ENCODE measurements around the gene SLMAP.

SLMAP gene

GRCh38 chr3:57730682-57731081 lies 25.4 kb upstream of the SLMAP start:
- DNase-seq (ENCODE audit: low read depth, low spot score): no peak
- Histone ChIP-seq H3K36me3 (ENCODE audit: control insufficient read depth, insufficient read depth, low read length) (no peaks in the 10 kb centered on the region), H3K9me3 (ENCODE audit: control insufficient read depth, insufficient read depth, low read length) (no peaks in the 10 kb centered on the region), H3K4me3 (ENCODE audit: low read length) (no peak overlapping the region), H3K27ac (ENCODE audit: low read length) (no peak overlapping the region), H3K4me1 (ENCODE audit: control insufficient read depth, insufficient read depth, low read length) (no peaks in the 10 kb centered on the region), H3K27me3 (ENCODE audit: control insufficient read depth, insufficient read depth, low read length) (no peaks in the 10 kb centered on the region)
- 100% methylated on average over 1 of the region's 3 CpGs for WGBS (ENCODE audit: insufficient coverage, insufficient read length)

- no peak overlapping the region for H3K27ac ChIP-seq (ENCODE audit: low read length)
- H3K9me3 ChIP-seq (ENCODE audit: control insufficient read depth, insufficient read depth, low read length): no peaks in the 10 kb centered on the region
- H3K36me3 ChIP-seq (ENCODE audit: control insufficient read depth, insufficient read depth, low read length): no peaks in the 10 kb centered on the region
- WGBS (ENCODE audit: insufficient coverage, insufficient read length): no CpG with 5 or more reads among the region's 1 CpG
- no peak for DNase-seq (ENCODE audit: low read depth, low spot score)
- no peaks in the 10 kb centered on the region for H3K27me3 ChIP-seq (ENCODE audit: control insufficient read depth, insufficient read depth, low read length)
- no peaks in the 10 kb centered on the region for H3K4me1 ChIP-seq (ENCODE audit: control insufficient read depth, insufficient read depth, low read length)
- no peak overlapping the region for H3K4me3 ChIP-seq (ENCODE audit: low read length)
These were observed 24.8 kb upstream of the SLMAP start for GRCh38 chr3:57731311-57731710.

GRCh38 chr3:57733790-57734189 lies 22.3 kb upstream of the SLMAP start:
- no peak overlapping the region for H3K27ac ChIP-seq (ENCODE audit: low read length)
- no peaks in the 10 kb centered on the region for H3K9me3 ChIP-seq (ENCODE audit: control insufficient read depth, insufficient read depth, low read length)
- no peaks in the 10 kb centered on the region for H3K36me3 ChIP-seq (ENCODE audit: control insufficient read depth, insufficient read depth, low read length)
- H3K4me1 ChIP-seq (ENCODE audit: control insufficient read depth, insufficient read depth, low read length): no peaks in the 10 kb centered on the region
- no CpG with 5 or more reads among the region's 2 CpGs for WGBS (ENCODE audit: insufficient coverage, insufficient read length)
- H3K27me3 ChIP-seq (ENCODE audit: control insufficient read depth, insufficient read depth, low read length): no peaks in the 10 kb centered on the region
- DNase-seq (ENCODE audit: low read depth, low spot score): no peak
- H3K4me3 ChIP-seq (ENCODE audit: low read length): no peak overlapping the region

- Histone ChIP-seq H3K9me3 (ENCODE audit: control insufficient read depth, insufficient read depth, low read length) (no peaks in the 10 kb centered on the region), H3K27me3 (ENCODE audit: control insufficient read depth, insufficient read depth, low read length) (no peaks in the 10 kb centered on the region), H3K27ac (ENCODE audit: low read length) (no peak overlapping the region), H3K36me3 (ENCODE audit: control insufficient read depth, insufficient read depth, low read length) (no peaks in the 10 kb centered on the region), H3K4me3 (ENCODE audit: low read length) (no peak overlapping the region), H3K4me1 (ENCODE audit: control insufficient read depth, insufficient read depth, low read length) (no peaks in the 10 kb centered on the region)
- no CpG with 5 or more reads among the region's 2 CpGs for WGBS (ENCODE audit: insufficient coverage, insufficient read length)
- DNase-seq (ENCODE audit: low read depth, low spot score): no peak
These were observed 20.7 kb upstream of the SLMAP start for GRCh38 chr3:57735405-57735804.

GRCh38 chr3:57737840-57738239 lies 18.3 kb upstream of the SLMAP start:
- DNase-seq (ENCODE audit: low read depth, low spot score): no peak
- no peak overlapping the region for H3K27ac ChIP-seq (ENCODE audit: low read length)
- WGBS (ENCODE audit: insufficient coverage, insufficient read length): no CpG with 5 or more reads among the region's 7 CpGs

GRCh38 chr3:57738391-57738790 lies 17.7 kb upstream of the SLMAP start:
- no peaks in the 10 kb centered on the region for H3K4me1 ChIP-seq (ENCODE audit: control insufficient read depth, insufficient read depth, low read length)
- no peak for DNase-seq (ENCODE audit: low read depth, low spot score)
- H3K4me3 ChIP-seq (ENCODE audit: low read length): no peak overlapping the region
- H3K9me3 ChIP-seq (ENCODE audit: control insufficient read depth, insufficient read depth, low read length): no peaks in the 10 kb centered on the region
- no peaks in the 10 kb centered on the region for H3K27me3 ChIP-seq (ENCODE audit: control insufficient read depth, insufficient read depth, low read length)
- no peaks in the 10 kb centered on the region for H3K36me3 ChIP-seq (ENCODE audit: control insufficient read depth, insufficient read depth, low read length)
- WGBS (ENCODE audit: insufficient coverage, insufficient read length): no CpG with 5 or more reads among the region's 5 CpGs
- no peak overlapping the region for H3K27ac ChIP-seq (ENCODE audit: low read length)

More at GRCh38 chr3:57737840-57738239, 18.3 kb upstream of the SLMAP start:
- Histone ChIP-seq H3K27me3 (ENCODE audit: control insufficient read depth, insufficient read depth, low read length) (no peaks in the 10 kb centered on the region), H3K4me1 (ENCODE audit: control insufficient read depth, insufficient read depth, low read length) (no peaks in the 10 kb centered on the region), H3K36me3 (ENCODE audit: control insufficient read depth, insufficient read depth, low read length) (no peaks in the 10 kb centered on the region), H3K4me3 (ENCODE audit: low read length) (no peak overlapping the region), H3K9me3 (ENCODE audit: control insufficient read depth, insufficient read depth, low read length) (no peaks in the 10 kb centered on the region)

- no peak for DNase-seq (ENCODE audit: low read depth, low spot score)
- Histone ChIP-seq H3K4me3 (ENCODE audit: low read length) (no peak overlapping the region), H3K27ac (ENCODE audit: low read length) (no peak overlapping the region), H3K4me1 (ENCODE audit: control insufficient read depth, insufficient read depth, low read length) (no peaks in the 10 kb centered on the region), H3K9me3 (ENCODE audit: control insufficient read depth, insufficient read depth, low read length) (no peaks in the 10 kb centered on the region), H3K36me3 (ENCODE audit: control insufficient read depth, insufficient read depth, low read length) (no peaks in the 10 kb centered on the region), H3K27me3 (ENCODE audit: control insufficient read depth, insufficient read depth, low read length) (no peaks in the 10 kb centered on the region)
- no CpG with 5 or more reads among the region's 5 CpGs for WGBS (ENCODE audit: insufficient coverage, insufficient read length)
These were observed 16.1 kb upstream of the SLMAP start for GRCh38 chr3:57740027-57740426.

GRCh38 chr3:57743496-57743895 lies 12.6 kb upstream of the SLMAP start:
- no peak for DNase-seq (ENCODE audit: low read depth, low spot score)
- no peaks in the 10 kb centered on the region for H3K36me3 ChIP-seq (ENCODE audit: control insufficient read depth, insufficient read depth, low read length)
- no peaks in the 10 kb centered on the region for H3K9me3 ChIP-seq (ENCODE audit: control insufficient read depth, insufficient read depth, low read length)
- no peaks in the 10 kb centered on the region; the same call in 1 of the 2 replicates for H3K27me3 ChIP-seq (ENCODE audit: control insufficient read depth, insufficient read depth, low read length)
- no peak overlapping the region for H3K4me3 ChIP-seq (ENCODE audit: low read length)
- WGBS (ENCODE audit: insufficient coverage, insufficient read length): no CpG with 5 or more reads among the region's 1 CpG
- H3K27ac ChIP-seq (ENCODE audit: low read length): no peak overlapping the region
- H3K4me1 ChIP-seq (ENCODE audit: control insufficient read depth, insufficient read depth, low read length): no peaks in the 10 kb centered on the region

- no CpG with 5 or more reads among the region's 3 CpGs for WGBS (ENCODE audit: insufficient coverage, insufficient read length)
- Histone ChIP-seq H3K27me3 (ENCODE audit: control insufficient read depth, insufficient read depth, low read length) (no peaks in the 10 kb centered on the region; the same call in 1 of the 2 replicates), H3K4me3 (ENCODE audit: low read length) (no peak overlapping the region), H3K9me3 (ENCODE audit: control insufficient read depth, insufficient read depth, low read length) (no peaks in the 10 kb centered on the region), H3K4me1 (ENCODE audit: control insufficient read depth, insufficient read depth, low read length) (no peaks in the 10 kb centered on the region), H3K36me3 (ENCODE audit: control insufficient read depth, insufficient read depth, low read length) (no peaks in the 10 kb centered on the region), H3K27ac (ENCODE audit: low read length) (no peak overlapping the region)
- no peak for DNase-seq (ENCODE audit: low read depth, low spot score)
These were observed 11.0 kb upstream of the SLMAP start for GRCh38 chr3:57745101-57745500.

- Histone ChIP-seq H3K27ac (ENCODE audit: low read length) (no peak overlapping the region), H3K27me3 (ENCODE audit: control insufficient read depth, insufficient read depth, low read length) (no peaks in the 10 kb centered on the region; the same call in 1 of the 2 replicates), H3K4me3 (ENCODE audit: low read length) (no peak overlapping the region), H3K36me3 (ENCODE audit: control insufficient read depth, insufficient read depth, low read length) (no peaks in the 10 kb centered on the region), H3K9me3 (ENCODE audit: control insufficient read depth, insufficient read depth, low read length) (no peaks in the 10 kb centered on the region), H3K4me1 (ENCODE audit: control insufficient read depth, insufficient read depth, low read length) (no peaks in the 10 kb centered on the region)
- WGBS (ENCODE audit: insufficient coverage, insufficient read length): no CpG with 5 or more reads among the region's 17 CpGs
- no peak for DNase-seq (ENCODE audit: low read depth, low spot score)
These were observed 9.7 kb upstream of the SLMAP start for GRCh38 chr3:57746156-57747010.

GRCh38 chr3:57749542-57749941 lies 6.6 kb upstream of the SLMAP start:
- WGBS (ENCODE audit: insufficient coverage, insufficient read length): no CpG with 5 or more reads among the region's 9 CpGs
- no peaks in the 10 kb centered on the region for H3K36me3 ChIP-seq (ENCODE audit: control insufficient read depth, insufficient read depth, low read length)
- DNase-seq (ENCODE audit: low read depth, low spot score): no peak
- no peaks in the 10 kb centered on the region for H3K4me1 ChIP-seq (ENCODE audit: control insufficient read depth, insufficient read depth, low read length)
- no peak overlapping the region for H3K27ac ChIP-seq (ENCODE audit: low read length)
- H3K27me3 ChIP-seq (ENCODE audit: control insufficient read depth, insufficient read depth, low read length): no peaks in the 10 kb centered on the region; the same call in 1 of the 2 replicates
- H3K9me3 ChIP-seq (ENCODE audit: control insufficient read depth, insufficient read depth, low read length): no peaks in the 10 kb centered on the region
- no peak overlapping the region for H3K4me3 ChIP-seq (ENCODE audit: low read length)

All from iPS DF 6.9 (cell line).